NB4 (cell line): ENCODE measurements around the gene ASXL3.

Experiments used
- DNase-seq: peaks from one replicate; pipeline ENCODE4 v3.0.0; 2010; ENCODE audit warnings: low read depth
- H3K4me3 ChIP-seq: one replicate; pipeline ENCODE4 v1.5.1; 2011; ENCODE audit warnings: mild to moderate bottlenecking, low read depth, low read length, moderate library complexity
- CTCF ChIP-seq: IDR thresholded peaks from one replicate; pipeline ENCODE4 v1.5.1; 2012; ENCODE audit warnings: low read depth, low read length
- MYC ChIP-seq: IDR thresholded peaks from 2 replicates; pipeline ENCODE4 v1.6.1; 2011; ENCODE audit warnings: low read depth, low read length
- POLR2A ChIP-seq: IDR thresholded peaks from 2 replicates; pipeline ENCODE4 v1.6.1; 2011; ENCODE audit warnings: mild to moderate bottlenecking; ENCODE audit not compliant: insufficient read length; ENCODE audit errors: extremely low read depth
- TF ChIP-seq, protein P1 (sequence below): IDR thresholded peaks from 2 replicates; pipeline ENCODE4 v1.6.1; 2011; ENCODE audit warnings: low read depth, low read length

The ASXL3 gene

DNA sequence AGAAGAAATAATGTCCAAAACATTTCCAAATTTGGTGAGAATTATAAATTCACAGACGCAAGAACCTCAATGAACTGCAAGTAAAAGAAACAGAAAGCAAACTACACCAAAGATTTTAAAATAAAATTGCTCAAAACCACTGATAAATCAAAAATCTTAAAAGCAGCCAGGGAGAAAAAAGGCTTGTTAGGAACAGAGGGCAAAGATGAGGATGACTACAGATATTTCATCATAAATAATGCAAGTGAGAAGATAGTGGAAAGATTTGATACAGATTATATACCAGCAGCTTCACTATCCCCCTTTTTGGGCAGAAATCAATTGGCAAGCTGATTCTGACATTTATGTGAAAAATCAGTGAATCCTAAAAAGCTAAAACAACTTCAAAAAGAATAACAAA lies 10.3 kb upstream of the ASXL3 start:
- no peak for DNase-seq
- TF ChIP-seq POLR2A (no peak), CTCF (no peak), MYC (no peak)
- TF ChIP-seq, protein P1, sequence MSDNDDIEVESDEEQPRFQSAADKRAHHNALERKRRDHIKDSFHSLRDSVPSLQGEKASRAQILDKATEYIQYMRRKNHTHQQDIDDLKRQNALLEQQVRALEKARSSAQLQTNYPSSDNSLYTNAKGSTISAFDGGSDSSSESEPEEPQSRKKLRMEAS: no peak
- no peak overlapping the region for H3K4me3 ChIP-seq

GRCh38 chr18:33571998-33572787 lies 5.8 kb upstream of the ASXL3 start:
- no peak for DNase-seq
- TF ChIP-seq POLR2A (no peak), CTCF (no peak), MYC (no peak)
- TF ChIP-seq, protein P1: no peak
- H3K4me3 ChIP-seq: no peak overlapping the region

- TF ChIP-seq, protein P1: no peak
- no peak for TF ChIP-seq CTCF
- TF ChIP-seq MYC: no peak
- TF ChIP-seq POLR2A: no peak
Observed at GRCh38 chr18:33573193-33573592, 4.8 kb upstream of the ASXL3 start.

GRCh38 chr18:33575451-33575850 lies 2.6 kb upstream of the ASXL3 start:
- no peak overlapping the region for H3K4me3 ChIP-seq
- DNase-seq: no peak
- TF ChIP-seq, protein P1: no peak
- TF ChIP-seq MYC (no peak), POLR2A (no peak), CTCF (no peak)

More at GRCh38 chr18:33573193-33573592, 4.8 kb upstream of the ASXL3 start:
- H3K4me3 ChIP-seq: no peak overlapping the region
- DNase-seq: no peak

DNA sequence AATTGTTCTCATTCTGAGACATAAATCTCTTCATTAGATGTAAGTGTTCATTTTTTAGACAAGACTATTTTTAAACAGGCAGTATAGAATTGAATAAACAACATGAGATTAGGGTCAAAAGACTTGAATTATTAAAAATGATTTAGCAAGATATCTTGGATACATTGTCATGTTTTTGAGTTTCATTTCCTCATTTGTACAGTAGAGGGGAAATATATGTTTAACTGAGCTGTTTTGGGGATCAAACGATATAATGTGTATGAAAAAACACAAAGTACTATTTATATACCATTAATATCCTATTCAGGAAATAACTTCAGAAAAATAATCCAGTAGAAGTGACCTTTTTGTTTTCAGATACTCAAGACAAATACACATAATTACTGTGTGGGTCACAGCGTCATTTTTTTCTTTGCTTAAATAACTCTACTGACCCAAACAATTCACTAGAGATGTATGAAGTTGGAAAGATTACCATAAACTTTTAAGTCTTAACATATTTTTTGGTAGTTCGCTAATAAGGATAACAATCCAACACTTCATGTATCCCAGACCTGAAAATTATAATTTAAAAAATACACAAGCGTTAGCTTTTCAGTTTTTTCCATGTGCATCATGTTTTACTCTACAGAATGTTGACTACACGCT lies 896 bp upstream of the ASXL3 start:
- DNase-seq: no peak
- TF ChIP-seq CTCF: no peak
- H3K4me3 ChIP-seq: no peak overlapping the region
